Natural killer cell (primary cell): ENCODE results near the gene RSPH9. TPM values are rescaled to one million over a fixed set of nuclear protein-coding genes. Genes with fewer than 3 reads are reported as not detected.

ENCODE experiments used
- ATAC-seq, 3 donors: fragments of 150-1000 bp in 2 of 3; fragments of 200-7000 bp in 1 of 3; cut with Tn5 transposase; 1 replicate in 1 of 3; 2 replicates in 2 of 3; pipeline ENCODE4 v1.10.0; 2021; ENCODE audit warnings: mild to moderate bottlenecking in 2 of 3, moderate library complexity in 2 of 3
- DNase-seq, 2 donors: peaks; one replicate each; pipeline versions ENCODE4 v3.0.0 to v3.0.0-alpha.2; 2013 to 2021; ENCODE audit warnings: mixed read lengths in 1 of 2
- H3K27ac ChIP-seq: one replicate; pipeline ENCODE4 v1.5.1; 2013; ENCODE audit warnings: mild to moderate bottlenecking, low read length
- H3K27me3 ChIP-seq: one replicate; pipeline ENCODE4 v1.6.1; 2013; ENCODE audit warnings: low read length; ENCODE audit not compliant: control insufficient read depth, insufficient read depth
- H3K36me3 ChIP-seq: one replicate; pipeline ENCODE4 v1.6.1; 2013; ENCODE audit warnings: low read length; ENCODE audit not compliant: control insufficient read depth, insufficient read depth
- H3K4me1 ChIP-seq: one replicate; pipeline ENCODE4 v1.6.1; 2013; ENCODE audit warnings: low read length; ENCODE audit not compliant: control insufficient read depth, insufficient read depth
- H3K4me3 ChIP-seq: one replicate; pipeline ENCODE4 v1.5.1; 2013; ENCODE audit warnings: low read length
- H3K9me3 ChIP-seq: one replicate; pipeline ENCODE4 v1.6.1; 2013; ENCODE audit warnings: low read length; ENCODE audit not compliant: control insufficient read depth, insufficient read depth
- H3K27ac Mint-ChIP-seq, 2 donors: one replicate each; pipeline ENCODE4 v1.8.0; 2022; ENCODE audit warnings: mild to moderate bottlenecking in 2 of 2, mixed read lengths in 2 of 2, moderate library complexity in 1 of 2
- H3K27me3 Mint-ChIP-seq, 2 donors: one replicate each; pipeline ENCODE4 v1.8.0; 2022; ENCODE audit warnings: low read depth in 2 of 2, mixed read lengths in 2 of 2
- H3K36me3 Mint-ChIP-seq: one replicate; pipeline ENCODE4 v1.8.0; 2022; ENCODE audit warnings: mixed read lengths
- H3K4me1 Mint-ChIP-seq, 2 donors: one replicate each; pipeline ENCODE4 v1.8.0; 2022; ENCODE audit warnings: mixed read lengths in 2 of 2
- H3K4me3 Mint-ChIP-seq: one replicate; pipeline ENCODE4 v1.8.0; 2022; ENCODE audit warnings: mild to moderate bottlenecking, moderate library complexity, mixed read lengths
- H3K9me3 Mint-ChIP-seq, 2 donors: one replicate each; pipeline ENCODE4 v1.8.0; 2022; ENCODE audit warnings: mixed read lengths in 2 of 2
- WGBS: methylation state at CpG from one replicate; pipeline ENCODE4 v1.1.7; 2013; ENCODE audit warnings: missing lambda C conversion rate; ENCODE audit not compliant: insufficient coverage; 5-methylcytosine and 5-hydroxymethylcytosine counted together
- intact Hi-C: fragments of 100-400 bp; cut with micrococcal nuclease; formaldehyde crosslinking; loops from one replicate; pipeline ENCODE4 v1.14.2; 2022
- total RNA-seq, 4 donors: library from RNA; stranded (reverse); fragments of 120-200 nt in 1 of 4; gene quantifications; one replicate each; pipeline versions ENCODE4 v1.2.3 to v1.2.4, GENCODE V29; 2013 to 2022
- TF ChIP-seq, protein P1 (sequence below): fragments of 200-600 bp; IDR thresholded peaks from one replicate; pipeline ENCODE4 v1.8.0; 2022; ENCODE audit warnings: antibody characterized with exemption

RSPH9 gene
- total RNA-seq, 3 donors from 2014 or later (not counting 1 experiment from before 2014, with no cell fraction given): 0.23 TPM; not detected in 2

GRCh38 chr6:43719511-43719910 lies 74.7 kb downstream of the RSPH9 start:
- 84% methylated on average over 6 of the region's 7 CpGs for WGBS
- H3K27ac ChIP-seq: no peak overlapping the region
- H3K9me3 ChIP-seq: no peaks in the 10 kb centered on the region
- intact Hi-C loops: no loop called here
- H3K4me1 ChIP-seq: peaks cover 14% of the 10 kb centered on the region
- DNase-seq (no peak), ATAC-seq (no peak)
- no peak overlapping the region for H3K4me3 Mint-ChIP-seq
- peaks cover 2 to 11% of the 10 kb centered on the region in 2 donors for H3K4me1 Mint-ChIP-seq
- no peaks in the 10 kb centered on the region for H3K36me3 Mint-ChIP-seq
- TF ChIP-seq, protein P1, sequence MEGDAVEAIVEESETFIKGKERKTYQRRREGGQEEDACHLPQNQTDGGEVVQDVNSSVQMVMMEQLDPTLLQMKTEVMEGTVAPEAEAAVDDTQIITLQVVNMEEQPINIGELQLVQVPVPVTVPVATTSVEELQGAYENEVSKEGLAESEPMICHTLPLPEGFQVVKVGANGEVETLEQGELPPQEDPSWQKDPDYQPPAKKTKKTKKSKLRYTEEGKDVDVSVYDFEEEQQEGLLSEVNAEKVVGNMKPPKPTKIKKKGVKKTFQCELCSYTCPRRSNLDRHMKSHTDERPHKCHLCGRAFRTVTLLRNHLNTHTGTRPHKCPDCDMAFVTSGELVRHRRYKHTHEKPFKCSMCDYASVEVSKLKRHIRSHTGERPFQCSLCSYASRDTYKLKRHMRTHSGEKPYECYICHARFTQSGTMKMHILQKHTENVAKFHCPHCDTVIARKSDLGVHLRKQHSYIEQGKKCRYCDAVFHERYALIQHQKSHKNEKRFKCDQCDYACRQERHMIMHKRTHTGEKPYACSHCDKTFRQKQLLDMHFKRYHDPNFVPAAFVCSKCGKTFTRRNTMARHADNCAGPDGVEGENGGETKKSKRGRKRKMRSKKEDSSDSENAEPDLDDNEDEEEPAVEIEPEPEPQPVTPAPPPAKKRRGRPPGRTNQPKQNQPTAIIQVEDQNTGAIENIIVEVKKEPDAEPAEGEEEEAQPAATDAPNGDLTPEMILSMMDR: no peak
- no peak overlapping the region for H3K27ac Mint-ChIP-seq
- no peak overlapping the region for H3K4me3 ChIP-seq
- no peaks in the 10 kb centered on the region for H3K27me3 ChIP-seq
- peaks cover 14 to 18% of the 10 kb centered on the region in 2 donors for H3K27me3 Mint-ChIP-seq
- no peaks in the 10 kb centered on the region for H3K9me3 Mint-ChIP-seq
- H3K36me3 ChIP-seq: no peaks in the 10 kb centered on the region

- TF ChIP-seq, protein P1: no peak
- DNase-seq (no peak), ATAC-seq (no peak)
- Mint-ChIP-seq H3K4me3 (no peak overlapping the region), H3K9me3 (no peaks in the 10 kb centered on the region), H3K36me3 (no peaks in the 10 kb centered on the region), H3K27me3 (peaks cover 11 to 18% of the 10 kb centered on the region in 2 donors), H3K27ac (no peak overlapping the region), H3K4me1 (peaks cover 14 to 25% of the 10 kb centered on the region in 2 donors)
- H3K4me3 ChIP-seq: no peak overlapping the region
- no peaks in the 10 kb centered on the region for H3K27me3 ChIP-seq
- WGBS: 74% methylated on average over 4 of the region's 4 CpGs
- no peak overlapping the region for H3K27ac ChIP-seq
- intact Hi-C loops: no loop called here
- no peaks in the 10 kb centered on the region for H3K36me3 ChIP-seq
- H3K9me3 ChIP-seq: no peaks in the 10 kb centered on the region
- H3K4me1 ChIP-seq: peaks cover 24% of the 10 kb centered on the region
These were observed 76.2 kb downstream of the RSPH9 start for GRCh38 chr6:43720999-43721398.

Other genes with a start within 250 kb of the RSPH9 start
- gene ABCC10, start 217.5 kb upstream of the RSPH9 start, total RNA-seq: 10 to 100 TPM; 74.6 to 90.5 (median 81.9) TPM
- not detected for gene DLK2, start 189.5 kb upstream of the RSPH9 start, total RNA-seq
- gene TJAP1, start 167.5 kb upstream of the RSPH9 start, total RNA-seq: 10 to 100 TPM; 26.7 to 33.8 (median 29.9) TPM
- under 1 TPM; 0.24 to 0.68 (median 0.45) TPM for gene LRRC73, start 134.7 kb upstream of the RSPH9 start, total RNA-seq
- 10 to 100 TPM; 59.3 to 78.4 (median 70.0) TPM for gene YIPF3, start 128.1 kb upstream of the RSPH9 start, total RNA-seq
- gene POLR1C, start 127.9 kb upstream of the RSPH9 start, total RNA-seq: 10 to 100 TPM; 22.3 to 29.3 (median 25.8) TPM
- 10 to 100 TPM; 47.6 to 54.6 (median 48.7) TPM for gene XPO5, start 69.0 kb upstream of the RSPH9 start, total RNA-seq
- gene POLH, start 68.9 kb upstream of the RSPH9 start, total RNA-seq: 10 to 100 TPM in 1 of 3 donors, 1 to 10 TPM in 2; 7.7 to 11.2 (median 7.8) TPM
- 10 to 100 TPM; 56.5 to 71.7 (median 69.3) TPM for gene GTPBP2, start 15.8 kb upstream of the RSPH9 start, total RNA-seq
- gene MAD2L1BP, start 9.2 kb upstream of the RSPH9 start, total RNA-seq: 10 to 100 TPM; 29.9 to 43.3 (median 38.3) TPM
- gene MRPS18A, start 42.8 kb downstream of the RSPH9 start, total RNA-seq: 10 to 100 TPM; 29.0 to 39.8 (median 33.1) TPM
- gene VEGFA, start 125.2 kb downstream of the RSPH9 start, total RNA-seq: 10 to 100 TPM in 1 of 3 donors, 1 to 10 TPM in 2; 3.6 to 27.5 (median 3.7) TPM